Measurements from ENCODE around the gene FUT6.

FUT6 gene

DNA sequence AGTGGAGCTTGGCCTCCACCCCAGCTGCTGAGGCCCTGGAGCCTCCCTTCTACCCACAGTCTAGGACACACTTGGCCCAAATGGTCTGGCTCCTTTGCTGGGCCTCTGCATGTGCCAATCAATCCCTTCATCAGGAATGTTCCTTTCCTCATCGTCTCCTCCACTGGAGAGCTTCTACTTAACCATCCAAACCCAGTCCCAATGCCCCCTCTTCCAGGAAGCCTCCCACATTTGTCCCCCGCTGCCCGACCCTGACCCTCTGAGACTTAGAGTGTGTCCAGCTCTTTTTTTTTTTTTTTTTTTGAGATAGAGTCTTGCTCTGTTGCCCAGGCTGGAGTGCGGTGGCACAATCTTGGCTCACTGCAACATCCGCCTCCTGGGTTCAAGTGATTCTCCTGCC, 51.1 kb downstream of the FUT6 start:
- peaks cover 5% of the 10 kb centered on the region for H3K9me3 ChIP-seq (ENCODE audit: insufficient read depth, low read depth, low read length)
- H3K27me3 ChIP-seq (ENCODE audit: insufficient read depth, low read length) = no peaks in the 10 kb centered on the region
- no peak overlapping the region for H3K14ac ChIP-seq (ENCODE audit: low read length)
- H3K4me1 ChIP-seq (ENCODE audit: control insufficient read depth in 1 of 2, insufficient read depth in 2 of 2, low read length in 2 of 2) = peaks cover 3 to 6% of the 10 kb centered on the region in 2 experiments
- H4K8ac ChIP-seq (ENCODE audit: low read depth, low read length) = no peak overlapping the region
- no peak overlapping the region for H4K91ac ChIP-seq (ENCODE audit: low read depth, low read length)
- no peak overlapping the region for H2BK5ac ChIP-seq (ENCODE audit: low read depth, low read length, poor library complexity)
- H3K4me3 ChIP-seq (ENCODE audit: low read depth, low read length) = no peak overlapping the region
- no peak overlapping the region for H2BK120ac ChIP-seq (ENCODE audit: insufficient read depth, low read length, poor library complexity)
- WGBS (ENCODE audit: extremely low coverage, insufficient coverage, insufficient read length) = no CpG with 5 or more reads among the region's 5 CpGs
- peaks cover 2% of the 10 kb centered on the region for H3K79me2 ChIP-seq (ENCODE audit: control insufficient read depth, insufficient read depth, low read length, poor library complexity)
- no peak overlapping the region for H4K12ac ChIP-seq (ENCODE audit: low read depth, low read length)
- H3K18ac ChIP-seq (ENCODE audit: low read length) = no peak overlapping the region
- no peak for DNase-seq
- H3K23ac ChIP-seq (ENCODE audit: low read length) = no peak overlapping the region
- no peak overlapping the region for H3K27ac ChIP-seq (ENCODE audit: low read depth, low read length)
- no peak overlapping the region for H3K4me2 ChIP-seq (ENCODE audit: low read length)
- peaks cover 4% of the 10 kb centered on the region for H3K79me1 ChIP-seq (ENCODE audit: low read length)
- peaks cover 59% of the 10 kb centered on the region in 2 experiments for H3K36me3 ChIP-seq (ENCODE audit: control insufficient read depth in 1 of 2, insufficient read depth in 2 of 2, low read length in 2 of 2)
- H3K4ac ChIP-seq (ENCODE audit: low read depth, low read length) = no peak overlapping the region
- H3K9ac ChIP-seq (ENCODE audit: low read length) = no peak overlapping the region
- H2AK5ac ChIP-seq (ENCODE audit: low read length) = no peak overlapping the region
- H2BK12ac ChIP-seq (ENCODE audit: low read length) = no peak overlapping the region
- no peak overlapping the region for H2AFZ ChIP-seq (ENCODE audit: insufficient read depth, low read length, poor library complexity)

DNA sequence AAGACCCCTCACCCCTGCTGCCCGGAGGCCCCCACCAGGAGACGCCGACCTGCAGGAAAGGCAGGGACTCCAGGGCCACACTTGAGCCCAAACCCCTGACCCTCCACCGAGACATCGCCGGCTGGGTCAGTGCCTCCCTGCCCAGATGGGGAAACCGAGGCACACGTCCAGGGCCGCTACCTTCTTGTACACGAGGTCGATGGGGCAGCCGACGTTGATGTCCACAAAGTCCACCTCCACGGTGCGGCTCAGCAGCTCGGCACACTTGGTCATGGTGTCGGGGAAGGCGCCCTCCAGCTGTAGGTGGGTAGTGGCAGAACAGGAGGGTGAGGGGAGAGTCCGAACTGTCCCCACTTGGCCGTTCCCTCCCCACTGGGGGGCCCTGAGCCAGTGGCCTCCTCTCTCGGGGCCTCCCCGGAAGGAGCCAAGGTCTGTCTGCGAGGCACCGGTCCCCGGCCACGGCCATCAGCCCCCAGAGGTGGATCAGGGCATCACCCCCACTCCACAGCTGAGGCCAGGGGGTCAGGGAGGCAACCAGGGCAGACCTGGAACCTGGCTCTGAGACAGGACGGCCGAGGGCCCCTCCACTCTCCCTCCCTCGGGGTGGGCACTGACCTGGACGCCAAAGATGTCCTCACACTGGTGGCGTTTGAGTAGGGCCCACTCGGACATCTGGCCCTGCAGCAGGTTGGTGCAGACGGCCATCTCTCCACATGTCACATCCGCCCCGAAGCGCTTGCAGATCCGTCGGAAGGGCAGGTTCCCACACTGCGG, 51.9 kb downstream of the FUT6 start:
- Histone ChIP-seq H3K79me1 (ENCODE audit: low read length) (peaks cover 4% of the 10 kb centered on the region), H3K4me2 (ENCODE audit: low read length) (no peak overlapping the region), H3K4me3 (ENCODE audit: low read depth, low read length) (no peak overlapping the region), H2BK12ac (ENCODE audit: low read length) (no peak overlapping the region), H3K27me3 (ENCODE audit: insufficient read depth, low read length) (no peaks in the 10 kb centered on the region), H3K23ac (ENCODE audit: low read length) (no peak overlapping the region), H3K18ac (ENCODE audit: low read length) (no peak overlapping the region), H3K4me1 (ENCODE audit: control insufficient read depth in 1 of 2, insufficient read depth in 2 of 2, low read length in 2 of 2) (peaks cover 3 to 6% of the 10 kb centered on the region in 2 experiments), H2BK5ac (ENCODE audit: low read depth, low read length, poor library complexity) (no peak overlapping the region), H3K79me2 (ENCODE audit: control insufficient read depth, insufficient read depth, low read length, poor library complexity) (peaks cover 2% of the 10 kb centered on the region), H2AK5ac (ENCODE audit: low read length) (no peak overlapping the region), H4K91ac (ENCODE audit: low read depth, low read length) (no peak overlapping the region), H3K14ac (ENCODE audit: low read length) (no peak overlapping the region), H2AFZ (ENCODE audit: insufficient read depth, low read length, poor library complexity) (no peak overlapping the region), H4K12ac (ENCODE audit: low read depth, low read length) (no peak overlapping the region), H3K9me3 (ENCODE audit: insufficient read depth, low read depth, low read length) (peaks cover 5% of the 10 kb centered on the region), H4K8ac (ENCODE audit: low read depth, low read length) (no peak overlapping the region), H3K27ac (ENCODE audit: low read depth, low read length) (no peak overlapping the region), H3K36me3 (ENCODE audit: control insufficient read depth in 1 of 2, insufficient read depth in 2 of 2, low read length in 2 of 2) (peaks cover 59 to 61% of the 10 kb centered on the region in 2 experiments), H3K9ac (ENCODE audit: low read length) (no peak overlapping the region), H3K4ac (ENCODE audit: low read depth, low read length) (no peak overlapping the region), H2BK120ac (ENCODE audit: insufficient read depth, low read length, poor library complexity) (no peak overlapping the region)
- no peak for DNase-seq
- WGBS (ENCODE audit: extremely low coverage, insufficient coverage, insufficient read length) = no CpG with 5 or more reads among the region's 39 CpGs

DNA sequence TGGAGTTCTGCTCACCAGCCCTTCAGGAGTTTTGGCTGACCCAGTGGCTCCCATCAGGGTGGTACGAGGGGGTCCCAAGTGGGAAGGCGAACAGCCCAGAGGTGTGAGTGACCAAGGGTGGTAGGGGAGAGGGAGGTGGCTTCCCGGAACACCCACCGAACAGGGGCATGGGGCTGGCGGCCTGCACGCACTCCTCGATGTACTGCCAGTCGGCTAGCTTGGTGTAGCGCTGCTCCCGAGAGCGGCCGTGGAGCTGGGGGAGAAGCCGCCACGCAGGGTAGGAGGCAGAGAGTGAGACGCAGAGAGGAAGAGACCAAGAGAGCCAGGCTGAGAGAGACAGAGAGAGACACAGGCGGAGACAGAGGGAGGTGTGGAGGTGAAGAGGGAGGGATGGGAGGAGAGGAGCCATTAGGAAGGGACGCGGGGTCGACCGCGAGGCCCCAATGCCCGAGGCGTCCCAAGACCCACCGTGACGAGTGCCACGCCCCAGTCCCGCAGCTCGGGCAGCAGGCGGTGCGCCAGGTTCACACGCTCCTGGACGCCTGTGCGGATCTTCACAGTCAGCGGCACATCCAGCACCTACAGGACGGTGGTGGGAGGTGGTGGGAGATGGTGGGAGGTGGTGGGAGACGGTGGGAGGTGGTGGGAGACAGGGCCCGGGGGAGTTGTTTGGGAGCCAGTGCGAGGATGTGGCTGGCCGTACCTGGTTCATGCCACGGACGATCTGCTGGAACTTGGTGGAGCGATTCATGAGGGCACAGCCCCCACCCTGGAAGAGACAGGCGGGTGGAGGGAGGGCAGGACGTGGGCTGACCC, 52.7 kb downstream of the FUT6 start:
- Histone ChIP-seq H4K91ac (ENCODE audit: low read depth, low read length) (no peak overlapping the region), H3K23ac (ENCODE audit: low read length) (no peak overlapping the region), H3K9me3 (ENCODE audit: insufficient read depth, low read depth, low read length) (peaks cover 5% of the 10 kb centered on the region), H4K12ac (ENCODE audit: low read depth, low read length) (no peak overlapping the region), H3K18ac (ENCODE audit: low read length) (no peak overlapping the region), H3K4me2 (ENCODE audit: low read length) (no peak overlapping the region), H2AFZ (ENCODE audit: insufficient read depth, low read length, poor library complexity) (no peak overlapping the region), H3K9ac (ENCODE audit: low read length) (no peak overlapping the region), H3K27ac (ENCODE audit: low read depth, low read length) (no peak overlapping the region), H3K79me2 (ENCODE audit: control insufficient read depth, insufficient read depth, low read length, poor library complexity) (peaks cover 2% of the 10 kb centered on the region), H3K79me1 (ENCODE audit: low read length) (peaks cover 4% of the 10 kb centered on the region), H3K4me3 (ENCODE audit: low read depth, low read length) (no peak overlapping the region), H2BK5ac (ENCODE audit: low read depth, low read length, poor library complexity) (no peak overlapping the region), H2BK120ac (ENCODE audit: insufficient read depth, low read length, poor library complexity) (no peak overlapping the region), H3K36me3 (ENCODE audit: control insufficient read depth in 1 of 2, insufficient read depth in 2 of 2, low read length in 2 of 2) (peaks cover 59 to 61% of the 10 kb centered on the region in 2 experiments), H2AK5ac (ENCODE audit: low read length) (no peak overlapping the region), H3K4ac (ENCODE audit: low read depth, low read length) (no peak overlapping the region), H3K27me3 (ENCODE audit: insufficient read depth, low read length) (no peaks in the 10 kb centered on the region), H4K8ac (ENCODE audit: low read depth, low read length) (no peak overlapping the region), H3K4me1 (ENCODE audit: control insufficient read depth in 1 of 2, insufficient read depth in 2 of 2, low read length in 2 of 2) (peaks cover 3 to 6% of the 10 kb centered on the region in 2 experiments), H3K14ac (ENCODE audit: low read length) (no peak overlapping the region), H2BK12ac (ENCODE audit: low read length) (no peak overlapping the region)
- no CpG with 5 or more reads among the region's 44 CpGs for WGBS (ENCODE audit: extremely low coverage, insufficient coverage, insufficient read length)
- no peak for DNase-seq

DNA sequence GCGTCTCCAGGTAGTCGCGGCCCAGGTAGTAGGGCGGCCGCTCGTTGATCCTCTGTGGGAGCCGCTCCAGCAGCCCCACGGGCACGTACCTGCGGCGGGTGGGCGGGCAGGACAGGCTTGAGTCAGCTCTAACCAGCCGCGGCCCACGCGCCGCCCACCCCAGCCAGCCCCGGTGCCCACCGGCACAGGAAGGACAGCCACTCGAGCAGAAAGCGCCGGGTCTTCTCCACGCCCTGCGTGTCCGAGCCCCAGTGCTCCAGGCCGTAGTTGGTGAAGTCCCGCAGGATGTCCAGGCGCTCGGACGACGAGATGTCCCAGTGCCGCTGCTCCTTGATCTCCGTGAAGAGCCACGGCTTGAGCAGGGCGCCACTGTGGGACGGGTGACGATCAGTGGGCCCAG, 54.1 kb downstream of the FUT6 start:
- Histone ChIP-seq H3K14ac (ENCODE audit: low read length) (no peak overlapping the region), H3K9me3 (ENCODE audit: insufficient read depth, low read depth, low read length) (peaks cover 4% of the 10 kb centered on the region), H2BK120ac (ENCODE audit: insufficient read depth, low read length, poor library complexity) (no peak overlapping the region), H3K23ac (ENCODE audit: low read length) (no peak overlapping the region), H3K4me1 (ENCODE audit: control insufficient read depth in 1 of 2, insufficient read depth in 2 of 2, low read length in 2 of 2) (peaks cover 3 to 6% of the 10 kb centered on the region in 2 experiments), H2AK5ac (ENCODE audit: low read length) (no peak overlapping the region), H3K27ac (ENCODE audit: low read depth, low read length) (no peak overlapping the region), H3K4me3 (ENCODE audit: low read depth, low read length) (no peak overlapping the region), H2BK12ac (ENCODE audit: low read length) (no peak overlapping the region), H3K4ac (ENCODE audit: low read depth, low read length) (no peak overlapping the region), H3K27me3 (ENCODE audit: insufficient read depth, low read length) (no peaks in the 10 kb centered on the region), H3K36me3 (ENCODE audit: control insufficient read depth in 1 of 2, insufficient read depth in 2 of 2, low read length in 2 of 2) (peaks cover 59 to 61% of the 10 kb centered on the region in 2 experiments), H2AFZ (ENCODE audit: insufficient read depth, low read length, poor library complexity) (no peak overlapping the region), H3K9ac (ENCODE audit: low read length) (no peak overlapping the region), H3K79me2 (ENCODE audit: control insufficient read depth, insufficient read depth, low read length, poor library complexity) (no peaks in the 10 kb centered on the region), H2BK5ac (ENCODE audit: low read depth, low read length, poor library complexity) (no peak overlapping the region), H3K79me1 (ENCODE audit: low read length) (no peaks in the 10 kb centered on the region), H4K91ac (ENCODE audit: low read depth, low read length) (no peak overlapping the region), H3K4me2 (ENCODE audit: low read length) (no peak overlapping the region), H4K8ac (ENCODE audit: low read depth, low read length) (no peak overlapping the region), H4K12ac (ENCODE audit: low read depth, low read length) (no peak overlapping the region), H3K18ac (ENCODE audit: low read length) (no peak overlapping the region)
- DNase-seq = no peak
- WGBS (ENCODE audit: extremely low coverage, insufficient coverage, insufficient read length) = no CpG with 5 or more reads among the region's 37 CpGs

Data from trophoblast cell (in vitro differentiated cells and primary cell).